GM19397 (cell line): ENCODE measurements around the gene KIF4B.

Source experiments
- ATAC-seq: cut with Tn5 transposase; IDR thresholded peaks from one replicate; pipeline ENCODE4 v1.9.1; 2021; ENCODE audit warnings: mild to moderate bottlenecking, moderate library complexity; ENCODE audit not compliant: unreplicated experiment

Gene KIF4B

DNA sequence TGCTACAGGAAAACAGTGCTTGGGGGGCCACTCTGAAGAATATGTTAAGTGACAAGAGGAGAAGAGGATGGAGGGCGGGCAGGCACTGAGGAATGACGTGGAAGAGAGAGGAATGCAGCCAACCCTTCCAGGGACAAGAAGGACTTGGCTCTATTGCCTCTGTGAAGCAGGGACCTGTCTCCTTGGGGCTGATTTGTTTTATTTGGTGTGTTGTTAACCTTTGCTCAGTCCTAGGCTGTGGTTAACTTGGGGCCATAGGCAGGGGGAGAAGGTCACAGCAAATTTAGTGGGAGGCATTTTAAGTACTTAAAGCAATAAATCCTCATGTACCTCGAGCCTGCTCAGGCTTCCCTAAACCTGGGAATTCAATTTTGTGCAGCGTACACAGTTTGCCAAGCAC lies 39.9 kb downstream of the KIF4B start:
- ATAC-seq: no peak

DNA sequence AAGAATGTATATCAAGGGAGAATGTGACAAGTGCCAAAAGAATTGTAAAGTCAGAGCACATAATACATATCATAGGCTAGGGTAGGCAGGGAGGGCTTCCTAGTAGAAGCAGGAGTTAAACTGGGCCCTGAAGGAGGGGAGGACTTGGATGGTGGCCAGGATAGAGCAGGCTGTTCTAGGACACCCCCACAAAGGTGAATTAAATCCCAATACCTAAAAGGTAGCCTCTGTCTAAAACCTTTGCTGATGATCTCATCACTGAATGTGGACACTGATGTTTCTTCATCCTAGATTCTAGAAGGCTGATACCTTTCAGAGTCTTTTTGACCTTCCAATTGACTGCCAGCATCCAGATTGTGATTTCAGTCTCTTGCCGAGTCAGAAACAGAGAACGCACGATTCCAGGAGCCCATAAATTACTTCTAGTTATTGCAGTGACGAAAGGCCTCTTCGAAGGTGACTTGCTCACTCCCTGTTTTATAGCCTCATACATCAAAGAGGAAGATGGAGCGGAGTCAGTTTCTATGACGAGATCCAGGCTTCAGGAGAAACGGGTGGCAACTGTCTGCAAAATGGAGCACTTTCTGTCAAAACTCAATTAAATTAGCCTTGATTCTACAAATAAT lies 43.2 kb downstream of the KIF4B start:
- ATAC-seq: no peak

DNA sequence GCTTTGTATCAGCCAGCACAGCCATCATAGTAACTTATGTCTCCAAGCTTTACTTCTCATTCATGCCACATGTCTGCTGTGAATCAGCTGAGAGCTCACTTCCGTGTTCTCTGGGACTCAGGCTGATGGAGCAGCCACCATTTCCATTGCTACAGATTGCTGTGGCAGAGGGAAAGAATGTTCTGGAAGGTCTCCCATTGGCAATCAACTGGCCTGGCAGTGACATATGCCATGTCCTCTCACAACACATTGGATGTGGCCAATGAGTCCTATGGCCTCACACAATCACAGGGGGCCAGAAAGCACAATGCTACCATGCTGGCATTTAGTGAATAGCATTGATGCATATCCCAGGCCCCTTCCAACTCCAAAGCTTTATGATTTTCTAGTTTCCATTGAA lies 44.1 kb downstream of the KIF4B start:
- no peak for ATAC-seq

DNA sequence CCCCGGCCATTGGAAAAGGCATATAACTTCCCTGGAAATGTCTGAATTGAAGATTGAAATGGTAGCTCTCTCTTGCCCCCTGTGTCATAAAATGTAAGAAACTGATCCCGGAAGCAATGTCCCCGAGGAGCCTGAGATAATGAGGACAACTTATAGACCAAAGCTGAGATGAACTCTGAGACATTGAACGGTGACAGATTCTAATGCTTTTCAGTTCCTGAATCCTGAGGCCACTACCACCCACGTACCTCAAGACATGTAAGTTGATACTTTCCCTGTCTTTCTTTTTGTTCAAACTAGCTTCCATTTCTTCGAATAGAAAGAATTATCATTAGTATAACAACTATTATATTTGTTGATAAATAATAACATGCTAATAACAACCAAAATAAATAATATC lies 51.0 kb downstream of the KIF4B start:
- ATAC-seq: no peak

DNA sequence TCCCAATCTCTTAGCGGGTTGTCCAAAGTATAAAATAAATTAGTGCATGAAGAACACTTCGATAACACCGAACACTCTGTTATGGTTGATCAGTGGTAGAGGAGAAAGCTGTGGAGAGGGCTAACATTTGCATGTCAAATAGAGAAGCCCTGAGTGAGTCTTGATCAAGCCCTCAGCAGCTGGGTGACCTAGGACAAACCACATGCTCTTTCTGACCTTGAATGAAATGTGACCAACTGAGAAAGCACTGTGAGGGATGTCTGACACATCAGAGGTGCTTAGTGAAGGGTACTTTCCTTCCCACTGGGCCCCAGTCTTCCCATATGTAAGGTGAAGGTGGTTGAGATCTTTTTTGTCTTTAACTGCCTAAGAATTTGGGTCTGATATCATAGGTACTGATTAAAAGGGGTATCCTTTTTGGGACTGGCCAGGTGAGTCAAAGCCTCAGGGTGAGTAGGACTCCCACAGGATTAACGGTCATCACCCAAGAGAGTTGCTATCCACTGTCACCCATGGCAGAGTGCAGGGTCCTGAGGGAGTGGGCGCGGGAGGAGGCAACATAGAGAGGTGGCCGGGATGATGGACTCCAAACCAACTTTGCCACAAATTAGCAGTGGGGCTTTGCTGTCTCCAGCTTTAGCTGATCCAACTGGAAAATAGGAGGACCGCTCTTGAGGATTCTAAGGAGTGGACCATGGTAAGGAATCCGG lies 53.5 kb downstream of the KIF4B start:
- ATAC-seq: no peak
